GM19467 (cell line): Measurements from ENCODE around the gene TLR9.

Experiments used
- ATAC-seq: cut with Tn5 transposase; IDR thresholded peaks from one replicate; pipeline ENCODE4 v1.9.1; 2021; ENCODE audit warnings: mild to moderate bottlenecking, moderate library complexity; ENCODE audit not compliant: unreplicated experiment

The TLR9 gene

GRCh38 chr3:52218454-52218853 is 7.0 kb downstream of the TLR9 start:
- no peak for ATAC-seq

GRCh38 chr3:52218026-52218425 is 7.4 kb downstream of the TLR9 start:
- no peak for ATAC-seq

GRCh38 chr3:52217409-52217805 is 8.0 kb downstream of the TLR9 start:
- no peak for ATAC-seq

- no peak for ATAC-seq
Observed at GRCh38 chr3:52216585-52217408, 8.6 kb downstream of the TLR9 start.

- ATAC-seq: no peak
Observed at GRCh38 chr3:52215351-52215750, 10.1 kb downstream of the TLR9 start.

- ATAC-seq: no peak
Observed at GRCh38 chr3:52213901-52214300, 11.5 kb downstream of the TLR9 start.

- no peak for ATAC-seq
Observed at GRCh38 chr3:52213005-52213404, 12.4 kb downstream of the TLR9 start.

GRCh38 chr3:52211268-52211891 is 14.1 kb downstream of the TLR9 start:
- no peak for ATAC-seq

GRCh38 chr3:52210550-52211046 is 14.8 kb downstream of the TLR9 start:
- no peak for ATAC-seq

- no peak for ATAC-seq
Observed at GRCh38 chr3:52210037-52210436, 15.4 kb downstream of the TLR9 start.

GRCh38 chr3:52208556-52208955 is 16.9 kb downstream of the TLR9 start:
- no peak for ATAC-seq

- no peak for ATAC-seq
Observed at GRCh38 chr3:52205727-52206372, 19.6 kb downstream of the TLR9 start.

GRCh38 chr3:52204337-52205073 is 20.9 kb downstream of the TLR9 start:
- no peak for ATAC-seq

GRCh38 chr3:52203701-52204100 is 21.7 kb downstream of the TLR9 start:
- no peak for ATAC-seq

- ATAC-seq: no peak
Observed at GRCh38 chr3:52202384-52203077, 22.9 kb downstream of the TLR9 start.

GRCh38 chr3:52200981-52201679 is 24.3 kb downstream of the TLR9 start:
- no peak for ATAC-seq

- no peak for ATAC-seq
Observed at GRCh38 chr3:52198643-52199608, 26.5 kb downstream of the TLR9 start.

- ATAC-seq: peak; percentile 82
Observed at GRCh38 chr3:52197842-52198625, 27.4 kb downstream of the TLR9 start, which contains the start of gene ALAS1. ALAS1 (plus strand) TSS chr3:52198160; CDS start chr3:52199242, 1,082 bp downstream.
